Heart left ventricle (tissue), 13 donors: Measurements from ENCODE around the gene NEUROD4.

Experiments
- CTCF ChIP-seq, 12 donors: fragments of 200-600 bp; sonication (generic) in 4 of 12; IDR thresholded peaks; one replicate each; pipeline versions ENCODE4 v1.5.0 to v1.8.0; 2018 to 2022; ENCODE audit warnings: antibody characterized with exemption in 12 of 12, mild to moderate bottlenecking in 5 of 12
- POLR2A ChIP-seq, 2 donors: fragments of 450-650 bp; IDR thresholded peaks; one replicate each; pipeline ENCODE4 v1.6.1; 2017; ENCODE audit warnings: antibody characterized with exemption in 2 of 2, mild to moderate bottlenecking in 2 of 2, moderate library complexity in 2 of 2
- donor health status: ischemic (EF 13 %, LVEDD 7.1; RV severe dilation, severe dysfunction).
- donor health status: DM: no; HTN: yes; CAD: no.
- donor health status: DM: no; HTN: no; CAD: no.
- donor health status: ischemic (EF 25% LVEDD 6.9; RV normal size, moderate dysfunction).
- donor health status: ischemic (EF 25% LVEDD 5.7; RV mildly dilated, moderate dysfunction).
- donor health status: ischemic (EF 35%, LVEDD 5.7; RV mildly dilated, moderate dysfunction).
- donor health status: nonischemic (EF 11% LVEDD 7.7; RV severe dilation, severe dysfunction).
- donor health status: DM: yes; HTN: yes; CAD: no.
- donor health status: PGD.
- donor health status: ischemic (EF 29% LVEDD 5.4; RV normal size, mild dysfunction).
- donor health status: nonischemic (EF 23%, LVEDD 6.1; RV moderate dilation, normal function).

GRCh38 chr12:54998958-54999510 lies 20.7 kb upstream of the NEUROD4 start:
- no peak for TF ChIP-seq CTCF (IDR thresholded peaks at IDR 0.05)
- TF ChIP-seq POLR2A (IDR thresholded peaks at IDR 0.05): no peak
